IMR-90 (cell line): ENCODE measurements around the gene DOK1. TPM values are rescaled to one million over a fixed set of nuclear protein-coding genes. Genes with fewer than 3 reads are reported as not detected.

Source experiments
- ATAC-seq: fragments of 200-7000 bp; cut with Tn5 transposase; 2 replicates; pipeline ENCODE4 v1.9.1; 2020; ENCODE audit warnings: low read depth, mild to moderate bottlenecking, moderate library complexity
- BruUV-seq: library from RNA; stranded (reverse); fragments of 400-500 nt; replicated peaks from 2 replicates; lab custom pipeline; 2021; lab: Mats Ljungman, UMichigan
- CTCF ChIA-PET: fragments of 300-600 bp; formaldehyde crosslinking; extraction: SDS; loops from one replicate; lab custom pipeline; 2021; ENCODE audit warnings: antibody characterized with exemption; lab: Yijun Ruan, JAX
- POLR2A ChIA-PET: fragments of 300-600 bp; sonication (Branson Sonifier 250); formaldehyde crosslinking; loops from one replicate; lab custom pipeline; 2022; ENCODE audit warnings: antibody characterized with exemption; ENCODE audit not compliant: unreplicated experiment; lab: Charles Lee
- DNase-seq: peaks from one replicate; pipeline ENCODE4 v3.0.0; 2013
- H2AFZ ChIP-seq: replicated peaks from 2 replicates; pipeline ENCODE3; 2013; ENCODE audit warnings: low read length, mild to moderate bottlenecking; ENCODE audit not compliant: poor library complexity
- H2AK5ac ChIP-seq: 2 replicates; pipeline ENCODE4 v1.6.1; 2013; ENCODE audit warnings: low read depth, low read length, inconsistent platforms
- H2AK9ac ChIP-seq: replicated peaks from 2 replicates; pipeline ENCODE3; 2013; ENCODE audit warnings: mild to moderate bottlenecking, low read depth, low read length, moderate library complexity; ENCODE audit not compliant: poor library complexity
- H2BK120ac ChIP-seq: 2 replicates; pipeline ENCODE4 v1.6.1; 2013; ENCODE audit warnings: low read depth, low read length, inconsistent platforms
- H2BK15ac ChIP-seq: 3 replicates; pipeline ENCODE4 v1.6.1; 2013; ENCODE audit warnings: low read depth, low read length, inconsistent platforms
- H2BK20ac ChIP-seq: 2 replicates; pipeline ENCODE4 v1.6.1; 2013; ENCODE audit warnings: low read depth, mild to moderate bottlenecking, inconsistent platforms, low read length, moderate library complexity
- H2BK5ac ChIP-seq: 2 replicates; pipeline ENCODE4 v1.6.1; 2013; ENCODE audit warnings: mild to moderate bottlenecking, low read depth, low read length, inconsistent platforms; ENCODE audit not compliant: poor library complexity, severe bottlenecking
- H3K14ac ChIP-seq: replicated peaks from 2 replicates; pipeline ENCODE4 v1.6.1; 2013; ENCODE audit warnings: low read depth, low read length, inconsistent platforms
- H3K18ac ChIP-seq: 2 replicates; pipeline ENCODE4 v1.6.1; 2013; ENCODE audit warnings: low read depth, low read length, control low read depth
- H3K23ac ChIP-seq: 2 replicates; pipeline ENCODE4 v1.6.1; 2013; ENCODE audit warnings: low read depth, low read length, inconsistent platforms
- H3K27ac ChIP-seq: 2 replicates; pipeline ENCODE4 v1.5.1; 2013; ENCODE audit warnings: mild to moderate bottlenecking, control low read depth, low read length; ENCODE audit not compliant: insufficient read depth
- H3K27me3 ChIP-seq: 2 replicates; pipeline ENCODE4 v1.6.1; 2013; ENCODE audit warnings: low read length; ENCODE audit not compliant: control insufficient read depth, insufficient read depth
- H3K36me3 ChIP-seq: 2 replicates; pipeline ENCODE4 v1.6.1; 2013; ENCODE audit warnings: low read length, mixed read lengths; ENCODE audit not compliant: control insufficient read depth, insufficient read depth
- H3K4ac ChIP-seq: 2 replicates; pipeline ENCODE4 v1.6.1; 2013; ENCODE audit warnings: low read depth, low read length, inconsistent platforms
- H3K4me1 ChIP-seq: 2 replicates; pipeline ENCODE4 v1.6.1; 2013; ENCODE audit warnings: low read length, mixed read lengths; ENCODE audit not compliant: control insufficient read depth, insufficient read depth
- H3K4me2 ChIP-seq: 2 replicates; pipeline ENCODE4 v1.6.1; 2013; ENCODE audit warnings: low read depth, mild to moderate bottlenecking, control low read depth, low read length, moderate library complexity
- H3K4me3 ChIP-seq: 2 replicates; pipeline ENCODE4 v1.5.1; 2013; ENCODE audit warnings: low read depth, mild to moderate bottlenecking, control low read depth, low read length, moderate library complexity; ENCODE audit not compliant: insufficient read depth
- H3K56ac ChIP-seq: 2 replicates; pipeline ENCODE4 v1.6.1; 2013; ENCODE audit warnings: low read length, inconsistent platforms; ENCODE audit not compliant: insufficient read depth; ENCODE audit errors: extremely low read depth
- H3K79me1 ChIP-seq, 2 experiments: 2 replicates each; pipeline ENCODE4 v1.6.1; 2013; ENCODE audit warnings: low read length in 2 of 2, inconsistent platforms in 1 of 2, low read depth in 1 of 2
- H3K9ac ChIP-seq: 2 replicates; pipeline ENCODE4 v1.6.1; 2013; ENCODE audit warnings: low read depth, low read length, control low read depth
- H3K9me1 ChIP-seq: 2 replicates; pipeline ENCODE4 v1.6.1; 2013; ENCODE audit warnings: low read length, inconsistent platforms; ENCODE audit not compliant: insufficient read depth
- H3K9me3 ChIP-seq: 2 replicates; pipeline ENCODE4 v1.6.1; 2013; ENCODE audit warnings: low read length; ENCODE audit not compliant: control insufficient read depth, insufficient read depth
- H4K20me1 ChIP-seq: 2 replicates; pipeline ENCODE4 v1.6.1; 2013; ENCODE audit warnings: low read length, inconsistent platforms; ENCODE audit not compliant: insufficient read depth
- H4K5ac ChIP-seq: 2 replicates; pipeline ENCODE4 v1.6.1; 2013; ENCODE audit warnings: mild to moderate bottlenecking, low read depth, low read length, control low read depth
- H4K8ac ChIP-seq, 2 experiments: 2 replicates each; pipeline ENCODE4 v1.6.1; 2013; ENCODE audit warnings: low read depth in 2 of 2, low read length in 2 of 2, control low read depth in 1 of 2, inconsistent platforms in 1 of 2
- H4K91ac ChIP-seq: 2 replicates; pipeline ENCODE4 v1.6.1; 2013; ENCODE audit warnings: low read depth, low read length, inconsistent platforms; ENCODE audit not compliant: insufficient read depth
- MXI1 ChIP-seq: IDR thresholded peaks from 2 replicates; pipeline ENCODE4 v1.6.1; 2012; ENCODE audit warnings: low read depth, mild to moderate bottlenecking, low read length, moderate library complexity, borderline replicate concordance
- RAD21 ChIP-seq: IDR thresholded peaks from 2 replicates; pipeline ENCODE4 v1.6.1; 2012; ENCODE audit warnings: low read length, improper control_type of control experiment
- USF2 ChIP-seq: fragments of 150-350 bp; IDR thresholded peaks from 2 replicates; pipeline ENCODE4 v1.6.1; 2017; ENCODE audit warnings: mild to moderate bottlenecking, antibody characterized with exemption, low read length, low read depth
- WGBS, 2 experiments: methylation state at CpG; one replicate each; pipeline versions ENCODE4 v1.1.5 to v1.1.7; 2013; ENCODE audit warnings: missing lambda C conversion rate in 2 of 2; ENCODE audit not compliant: insufficient read length in 1 of 2; ENCODE audit errors: extremely low coverage in 2 of 2; 5-methylcytosine and 5-hydroxymethylcytosine counted together
- dilution Hi-C: fragments of 300-500 bp; cut with HindIII; formaldehyde crosslinking; loops from one replicate; pipeline ENCODE4 v1.14.3; 2018; ENCODE audit warnings: low sequenced_read_pairs; ENCODE audit not compliant: unreplicated experiment
- in situ Hi-C: fragments of 300-500 bp; cut with MboI; formaldehyde crosslinking; loops from 3 replicates; pipeline ENCODE4 v1.14.3; 2019; ENCODE audit warnings: low sequenced_read_pairs, inconsistent platforms, mixed read lengths
- intact Hi-C: fragments of 100-400 bp; cut with micrococcal nuclease; formaldehyde crosslinking; loops from 2 replicates; pipeline ENCODE4 v1.10.0; 2022
- polyA plus RNA-seq, 3 experiments: library from polyadenylated mRNA; depleted of rRNA; stranded (reverse); fragments of >200 nt; gene quantifications; 2 replicates each; pipeline ENCODE4 v1.2.3, GENCODE V29; 2012; ENCODE audit warnings: low replicate concordance in 1 of 3
- total RNA-seq: library from RNA; depleted of rRNA; stranded (reverse); fragments of >200 nt; gene quantifications from 2 replicates; pipeline ENCODE4 v1.2.3, GENCODE V29; 2012

DOK1 gene
- total and polyA plus RNA-seq, 2 of the 4 experiments (the other 2 are of a cell fraction) = 15.4 to 17.6 TPM

GRCh38 chr2:74548900-74549826 is 5.4 kb upstream of the DOK1 start:
- H3K23ac ChIP-seq = peak overlapping the region; percentile 41; the same call in 1 of the 2 replicates
- H2BK5ac ChIP-seq = peak overlapping the region; percentile 40
- ChIA-PET CTCF (interaction anchor here (1.5 kb wide), 1 partner anchor 66 kb away, joined by 3 read pairs; the partner anchor contains the start of genes CCDC142 and TTC31), POLR2A (no interaction called here)
- peaks cover 14 to 48% of the 10 kb centered on the region in 2 experiments for H3K79me1 ChIP-seq
- H3K9me3 ChIP-seq = no peaks in the 10 kb centered on the region
- DNase-seq = peak; percentile 46
- intact Hi-C loops (no loop called here), in situ Hi-C loops (no loop called here), dilution Hi-C loops (no loop called here)
- peak overlapping the region; percentile 50; the same call in 1 of the 2 replicates for H3K27ac ChIP-seq
- peak; percentile 80 for ATAC-seq
- H4K91ac ChIP-seq = peak overlapping the region; percentile 79; the same call in 1 of the 2 replicates
- H3K4me1 ChIP-seq = peaks cover 20% of the 10 kb centered on the region
- BruUV-seq = no TSS peak
- H2BK20ac ChIP-seq = no peak overlapping the region
- peak overlapping the region; percentile 93 for H2AK9ac ChIP-seq
- H3K56ac ChIP-seq = peak overlapping the region; percentile 21; the same call in 1 of the 2 replicates
- no peak overlapping the region for H2BK15ac ChIP-seq
- peak overlapping the region; percentile 94 for H2AFZ ChIP-seq
- 14% methylated on average over 62 of the region's 85 CpGs; no CpG with 5 or more reads in 1 of the 2 experiments for WGBS, 2 experiments
- peak overlapping the region; percentile 71 for H3K9ac ChIP-seq
- peak overlapping the region; percentile 61; the same call in 1 of the 2 replicates for H4K5ac ChIP-seq
- H3K18ac ChIP-seq = no peak overlapping the region
- TF ChIP-seq MXI1 (0 out of 2 replicates have a peak, but pooled peaks have one; percentile 4), RAD21 (no peak), USF2 (no peak)
- no peaks in the 10 kb centered on the region; the same call in 1 of the 2 replicates for H4K20me1 ChIP-seq
- peak overlapping the region; percentile 53 to 84 for H4K8ac ChIP-seq
- peak overlapping the region; percentile 73 for H3K14ac ChIP-seq
- peak overlapping the region; percentile 49 for H2BK120ac ChIP-seq
- H3K36me3 ChIP-seq = peaks cover 13% of the 10 kb centered on the region
- peaks cover 13% of the 10 kb centered on the region; the same call in 1 of the 2 replicates for H3K9me1 ChIP-seq
- H3K4me3 ChIP-seq = peak overlapping the region; percentile 52
- peak overlapping the region; percentile 90 for H2AK5ac ChIP-seq
- peak overlapping the region; percentile 81 for H3K4ac ChIP-seq
- H3K27me3 ChIP-seq = no peaks in the 10 kb centered on the region
- H3K4me2 ChIP-seq = peak overlapping the region; percentile 92
